Measurements from ENCODE around the gene RAMP1.
A peak's percentile ranks its signal among the peaks of the same experiment; 100 is the strongest.

RAMP1 gene

GRCh38 chr2:237877576-237878307 lies 18.3 kb downstream of the RAMP1 start:
- DNase-seq, result no peak

- DNase-seq, result no peak
Measured at GRCh38 chr2:237878321-237879057, 19.1 kb downstream of the RAMP1 start.

- no peak for DNase-seq
Measured at GRCh38 chr2:237879058-237879430, 19.6 kb downstream of the RAMP1 start.

- no peak for DNase-seq
Measured at GRCh38 chr2:237879991-237880560, 20.7 kb downstream of the RAMP1 start.

GRCh38 chr2:237882510-237883481 lies 23.4 kb downstream of the RAMP1 start:
- DNase-seq, result no peak

GRCh38 chr2:237883951-237884446 lies 24.6 kb downstream of the RAMP1 start:
- DNase-seq, result no peak

- DNase-seq, result no peak
Measured at GRCh38 chr2:237884681-237885080, 25.3 kb downstream of the RAMP1 start.

- no peak for DNase-seq
Measured at GRCh38 chr2:237885111-237885930, 25.9 kb downstream of the RAMP1 start.

- no peak for DNase-seq
Measured at GRCh38 chr2:237885931-237886684, 26.7 kb downstream of the RAMP1 start.

GRCh38 chr2:237886685-237887481 lies 27.5 kb downstream of the RAMP1 start:
- DNase-seq, result peak; percentile 45

GRCh38 chr2:237888389-237888788 lies 29.0 kb downstream of the RAMP1 start:
- DNase-seq, result no peak

GRCh38 chr2:237889016-237889415 lies 29.6 kb downstream of the RAMP1 start:
- DNase-seq, result no peak

- DNase-seq, result no peak
Measured at GRCh38 chr2:237889811-237890210, 30.4 kb downstream of the RAMP1 start.

GRCh38 chr2:237892478-237892877 lies 33.1 kb downstream of the RAMP1 start:
- DNase-seq, result no peak

- no peak for DNase-seq
Measured at GRCh38 chr2:237892984-237893595, 33.7 kb downstream of the RAMP1 start.

- no peak for DNase-seq
Measured at GRCh38 chr2:237894396-237894979, 35.1 kb downstream of the RAMP1 start.

GRCh38 chr2:237894986-237895543 lies 35.6 kb downstream of the RAMP1 start:
- DNase-seq, result no peak

- DNase-seq, result peak; percentile 65
Measured at GRCh38 chr2:237895544-237896506, 36.4 kb downstream of the RAMP1 start.
